Measurements from ENCODE around the gene ZMYND19. TPM values are rescaled to one million over a fixed set of nuclear protein-coding genes. Genes with fewer than 3 reads are reported as not detected.

Gene ZMYND19
- total and polyA plus RNA-seq, 2 of the 4 experiments (the other 2 are of a cell fraction) = 14.3 to 21.4 TPM

- no peak overlapping the region for H3K4me2 ChIP-seq (ENCODE audit: low read depth, low read length)
- 83% methylated on average over 2 of the region's 12 CpGs; no CpG with 5 or more reads in 1 of the 2 experiments for WGBS, 2 experiments (ENCODE audit: extremely low coverage in 2 of 2, insufficient read length in 1 of 2)
- H4K20me1 ChIP-seq (ENCODE audit: insufficient read depth, low read length) = no peaks in the 10 kb centered on the region
- H2BK15ac ChIP-seq (ENCODE audit: low read depth, low read length) = no peak overlapping the region
- CTCF ChIA-PET = no interaction called here
- no peaks in the 10 kb centered on the region for H3K9me1 ChIP-seq (ENCODE audit: insufficient read depth, low read length)
- ATAC-seq (ENCODE audit: low read depth) (no peak), DNase-seq (no peak)
- H2BK120ac ChIP-seq (ENCODE audit: low read depth, low read length) = no peak overlapping the region
- H4K5ac ChIP-seq (ENCODE audit: low read depth, low read length) = no peak overlapping the region
- H3K27me3 ChIP-seq (ENCODE audit: control insufficient read depth, insufficient read depth, low read length) = no peaks in the 10 kb centered on the region
- intact Hi-C loops (cut with micrococcal nuclease) (no loop called here), in situ Hi-C loops (cut with MboI; ENCODE audit: low sequenced_read_pairs) (no loop called here), dilution Hi-C loops (cut with HindIII; ENCODE audit: low sequenced_read_pairs, unreplicated experiment) (no loop called here)
- no peak overlapping the region for H2BK20ac ChIP-seq (ENCODE audit: low read depth, low read length)
- no peak overlapping the region for H4K91ac ChIP-seq (ENCODE audit: insufficient read depth, low read depth, low read length)
- H3K18ac ChIP-seq (ENCODE audit: low read depth, low read length) = no peak overlapping the region
- H4K8ac ChIP-seq (ENCODE audit: low read depth in 2 of 2, low read length in 2 of 2) = no peak overlapping the region
- H3K79me1 ChIP-seq (ENCODE audit: low read depth in 1 of 2, low read length in 2 of 2) = no peaks in the 10 kb centered on the region
- no peaks in the 10 kb centered on the region for H3K36me3 ChIP-seq (ENCODE audit: control insufficient read depth, insufficient read depth, low read length)
- H3K4me3 ChIP-seq (ENCODE audit: insufficient read depth, low read depth, low read length) = no peak overlapping the region
- no peak overlapping the region for H2AK5ac ChIP-seq (ENCODE audit: low read depth, low read length)
- no peak overlapping the region for H3K23ac ChIP-seq (ENCODE audit: low read depth, low read length)
- H3K27ac ChIP-seq (ENCODE audit: insufficient read depth, low read length) = no peak overlapping the region
- peak overlapping the region; percentile 21 for H2AFZ ChIP-seq (replicated peaks; ENCODE audit: low read length, poor library complexity)
- no TSS peak for BruUV-seq (replicated peaks)
- H3K14ac ChIP-seq (replicated peaks; ENCODE audit: low read depth, low read length) = no peak overlapping the region
- no peak overlapping the region for H3K9ac ChIP-seq (ENCODE audit: low read depth, low read length)
- H3K4me1 ChIP-seq (ENCODE audit: control insufficient read depth, insufficient read depth, low read length) = no peaks in the 10 kb centered on the region; the same call in 1 of the 2 replicates
- no peak overlapping the region for H3K4ac ChIP-seq (ENCODE audit: low read depth, low read length)
- TF ChIP-seq CTCF (conservative IDR thresholded peaks at IDR 0.05; ENCODE audit: low read depth, low read length) (no peak), FOS (IDR thresholded peaks at IDR 0.05; ENCODE audit: low read depth, low read length) (no peak), POLR2A (IDR thresholded peaks at IDR 0.05; ENCODE audit: low read depth, low read length) (no peak), RCOR1 (IDR thresholded peaks at IDR 0.05; ENCODE audit: insufficient replicate concordance, low read length) (no peak), NFE2L2 (IDR thresholded peaks at IDR 0.05; ENCODE audit: low read depth, low read length) (no peak), MAFK (IDR thresholded peaks at IDR 0.05; ENCODE audit: low read depth, low read length) (no peak), RFX5 (IDR thresholded peaks at IDR 0.05; ENCODE audit: low read depth, low read length) (no peak), CEBPB (IDR thresholded peaks at IDR 0.05; ENCODE audit: low read depth, low read length) (no peak), RAD21 (IDR thresholded peaks at IDR 0.05; ENCODE audit: low read length) (no peak), MXI1 (IDR thresholded peaks at IDR 0.05; ENCODE audit: borderline replicate concordance, low read depth, low read length) (no peak), CHD1 (IDR thresholded peaks at IDR 0.05; ENCODE audit: low read depth, low read length) (no peak), SMC3 (IDR thresholded peaks at IDR 0.05; ENCODE audit: low read depth, low read length) (no peak), ELK1 (IDR thresholded peaks at IDR 0.05; ENCODE audit: borderline replicate concordance, low read depth, low read length) (no peak), MAZ (IDR thresholded peaks at IDR 0.05; ENCODE audit: borderline replicate concordance, low read depth, low read length) (no peak), USF2 (IDR thresholded peaks at IDR 0.05; ENCODE audit: low read depth, low read length) (no peak), BHLHE40 (IDR thresholded peaks at IDR 0.05; ENCODE audit: low read depth, low read length) (no peak)
- no peaks in the 10 kb centered on the region for H3K9me3 ChIP-seq (ENCODE audit: control insufficient read depth, insufficient read depth, low read length)
- H3K56ac ChIP-seq (ENCODE audit: extremely low read depth, insufficient read depth, low read length) = no peak overlapping the region
- no peak overlapping the region for H2BK5ac ChIP-seq (ENCODE audit: low read depth, low read length, poor library complexity, severe bottlenecking)
- POLR2A ChIA-PET (ENCODE audit: unreplicated experiment) = no interaction called here
- peak overlapping the region; percentile 50 for H2AK9ac ChIP-seq (replicated peaks; ENCODE audit: low read depth, low read length, poor library complexity)
Observed at GRCh38 chr9:137544176-137544760, 46.0 kb downstream of the ZMYND19 start.
